ENCODE data around the gene NCR3LG1. TPM values are rescaled to one million over a fixed set of nuclear protein-coding genes. Genes with fewer than 3 reads are reported as not detected.
A peak's percentile ranks its signal among the peaks of the same experiment; 100 is the strongest.

Gene NCR3LG1
- total and polyA plus RNA-seq, 2 of the 8 experiments (the other 6 are each of a cell fraction or from before 2014, with no cell fraction given) = 0.68 to 1.9 TPM

- H2AFZ ChIP-seq (ENCODE audit: low read length) = 0 out of 2 replicates have a peak overlapping the region, but pooled peaks have one; percentile 3
- DNase-seq (ENCODE audit: low read depth in 1 of 2, low spot score in 2 of 2) = no peak
- H4K91ac ChIP-seq (replicated peaks; ENCODE audit: insufficient read length, low read length) = no peak overlapping the region
- H2BK15ac ChIP-seq (ENCODE audit: low read length) = no peak overlapping the region
- TF ChIP-seq TAF1 (IDR thresholded peaks at IDR 0.05; ENCODE audit: low read depth, low read length) (no peak), HDAC2 (IDR thresholded peaks at IDR 0.05; ENCODE audit: borderline replicate concordance in 1 of 2, low read depth in 2 of 2, low read length in 2 of 2) (no peak), POLR2A (IDR thresholded peaks at IDR 0.05; ENCODE audit: control extremely low read depth in 1 of 2, low read depth in 2 of 2, low read length in 2 of 2) (no peak), KDM1A (IDR thresholded peaks at IDR 0.05; ENCODE audit: borderline replicate concordance, low read length) (peak; percentile 62; the same call in 1 of the 2 replicates)
- no peak overlapping the region; the same call in 1 of the 2 replicates for H2AK5ac ChIP-seq (ENCODE audit: low read depth, low read length)
- no peaks in the 10 kb centered on the region for H3K23me2 ChIP-seq (ENCODE audit: low read depth, low read length)
- ChIA-PET CTCF (ENCODE audit: partially characterized antibody) (interaction anchor here (0.9 to 38.8 kb wide), 16 partner anchors 9 to 106 kb away, joined by 3 to 1414 read pairs (median 5); partner anchors contain the start of genes ABCC8 and KCNJ11), POLR2A (ENCODE audit: partially characterized antibody) (interaction anchor here (0.9 to 1.4 kb wide), 2 partner anchors 14 to 21 kb away, joined by 3 read pairs; no protein-coding TSS in a partner anchor)
- H3K56ac ChIP-seq (replicated peaks; ENCODE audit: insufficient read length, low read depth, low read length) = no peak overlapping the region
- H3K9me3 ChIP-seq (ENCODE audit: insufficient read depth in 2 of 2, low read depth in 1 of 2, low read length in 1 of 2) = no peaks in the 10 kb centered on the region
- no peaks in the 10 kb centered on the region for H3K79me2 ChIP-seq (ENCODE audit: control insufficient read depth in 1 of 2, insufficient read depth in 2 of 2, low read length in 2 of 2)
- no peaks in the 10 kb centered on the region for H3K36me3 ChIP-seq (ENCODE audit: control insufficient read depth in 2 of 4, insufficient read depth in 4 of 4, low read length in 3 of 4)
- FAIRE-seq = no peak
- H4K8ac ChIP-seq (ENCODE audit: extremely low read depth, insufficient read depth, low read length) = no peak overlapping the region
- no peak overlapping the region for H3K27ac ChIP-seq (ENCODE audit: low read depth, low read length)
- no peaks in the 10 kb centered on the region for H4K20me1 ChIP-seq (replicated peaks in 1 of 2; ENCODE audit: control insufficient read depth in 1 of 2, insufficient read depth in 2 of 2, low read length in 2 of 2)
- no peak overlapping the region for H3K23ac ChIP-seq (ENCODE audit: insufficient read length)
- WGBS, 2 experiments (ENCODE audit: extremely low coverage in 1 of 2, insufficient coverage in 1 of 2, insufficient read length in 1 of 2, insufficient replicate concordance in 2 of 2, low coverage in 1 of 2, low lambda C conversion rate in 2 of 2, missing lambda C conversion rate in 1 of 2) = 90% methylated on average over 8 of the region's 8 CpGs; no CpG with 5 or more reads in 1 of the 2 experiments
- H4K5ac ChIP-seq (ENCODE audit: insufficient read length, low read depth, low read length) = no peak overlapping the region
- H3K4me3 ChIP-seq (ENCODE audit: extremely low read depth in 1 of 4, insufficient read depth in 2 of 4, low read depth in 3 of 4, low read length in 4 of 4) = no peak overlapping the region
- no peak overlapping the region for H3K4ac ChIP-seq (replicated peaks; ENCODE audit: insufficient read length, low read depth, low read length)
- H3K4me2 ChIP-seq (ENCODE audit: insufficient read depth in 1 of 2, low read depth in 2 of 2, low read length in 2 of 2) = no peak overlapping the region
- 0 out of 2 replicates have a peak overlapping the region, but pooled peaks have one; percentile 23 for H2BK12ac ChIP-seq (ENCODE audit: low read depth, low read length)
- H2BK20ac ChIP-seq (ENCODE audit: low read length) = no peak overlapping the region
- H3K27me3 ChIP-seq (replicated peaks in 1 of 4; ENCODE audit: control insufficient read depth in 3 of 4, extremely low read depth in 1 of 4, insufficient read depth in 3 of 4, low read length in 3 of 4) = no peaks in the 10 kb centered on the region
- 0 out of 2 replicates have a peak overlapping the region, but pooled peaks have one; percentile 1 for H3K18ac ChIP-seq (ENCODE audit: extremely low read depth, low read length)
- no peak overlapping the region for H2BK5ac ChIP-seq (ENCODE audit: low read depth, low read length)
- H3K9ac ChIP-seq (replicated peaks in 1 of 4; ENCODE audit: extremely low read depth in 1 of 4, low read depth in 3 of 4, low read length in 3 of 4) = no peak overlapping the region; a peak in 1 of 7 replicates
- no peak overlapping the region for H2BK120ac ChIP-seq (replicated peaks; ENCODE audit: low read depth, low read length)
- no peak overlapping the region for H3K14ac ChIP-seq (ENCODE audit: insufficient read length)
- no peaks in the 10 kb centered on the region for H3K4me1 ChIP-seq (replicated peaks in 1 of 4; ENCODE audit: control insufficient read depth in 3 of 4, insufficient read depth in 4 of 4, low read length in 3 of 4)
- no peaks in the 10 kb centered on the region for H3K79me1 ChIP-seq (ENCODE audit: low read depth, low read length)
Observed at GRCh38 chr11:17406082-17406817, 54.6 kb downstream of the NCR3LG1 start.

All from H1 (cell line).